IMR-90 (cell line): ENCODE results near the gene CDH2.

Source experiments
- CTCF ChIP-seq: conservative IDR thresholded peaks from 2 replicates; pipeline ENCODE4 v1.5.1; 2012; ENCODE audit warnings: mild to moderate bottlenecking, low read depth, low read length, improper control_type of control experiment
- MAFK ChIP-seq: IDR thresholded peaks from 2 replicates; pipeline ENCODE4 v1.6.1; 2012; ENCODE audit warnings: low read depth, low read length, improper control_type of control experiment
- POLR2A ChIP-seq: IDR thresholded peaks from 2 replicates; pipeline ENCODE4 v1.6.1; 2012; ENCODE audit warnings: mild to moderate bottlenecking, low read depth, low read length
- USF2 ChIP-seq: fragments of 150-350 bp; IDR thresholded peaks from 2 replicates; pipeline ENCODE4 v1.6.1; 2017; ENCODE audit warnings: mild to moderate bottlenecking, antibody characterized with exemption, low read length, low read depth

DNA sequence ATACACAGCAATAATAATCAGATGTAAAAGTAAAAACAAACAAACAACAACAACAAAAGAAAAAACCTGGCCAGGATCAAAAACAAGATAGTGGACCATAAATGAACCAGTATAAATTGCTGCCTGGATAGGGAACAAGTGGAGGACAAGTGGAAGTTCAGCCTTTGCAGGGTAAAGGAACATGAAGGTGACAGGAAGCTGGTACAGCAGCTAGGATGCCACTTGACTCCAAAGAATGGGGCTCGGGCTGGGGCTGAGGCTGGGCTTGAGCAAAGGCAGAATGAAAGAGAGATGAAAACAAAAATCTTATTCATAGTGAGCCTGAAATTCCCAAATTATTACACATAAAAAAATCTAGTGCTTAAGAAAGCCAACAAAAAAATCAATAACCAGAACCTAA is 146.5 kb downstream of the CDH2 start:
- no peak for TF ChIP-seq POLR2A
- TF ChIP-seq CTCF, result no peak
- TF ChIP-seq USF2, result no peak
- TF ChIP-seq MAFK, result no peak
